ENCODE data around the gene CLASP1. TPM values are rescaled to one million over a fixed set of nuclear protein-coding genes. Genes with fewer than 3 reads are reported as not detected.

Gene CLASP1
- total and polyA plus RNA-seq, 2 donors (not counting 3 experiments of a cell fraction or from before 2014, with no cell fraction given), result 10.0 to 57.9 TPM

DNA sequence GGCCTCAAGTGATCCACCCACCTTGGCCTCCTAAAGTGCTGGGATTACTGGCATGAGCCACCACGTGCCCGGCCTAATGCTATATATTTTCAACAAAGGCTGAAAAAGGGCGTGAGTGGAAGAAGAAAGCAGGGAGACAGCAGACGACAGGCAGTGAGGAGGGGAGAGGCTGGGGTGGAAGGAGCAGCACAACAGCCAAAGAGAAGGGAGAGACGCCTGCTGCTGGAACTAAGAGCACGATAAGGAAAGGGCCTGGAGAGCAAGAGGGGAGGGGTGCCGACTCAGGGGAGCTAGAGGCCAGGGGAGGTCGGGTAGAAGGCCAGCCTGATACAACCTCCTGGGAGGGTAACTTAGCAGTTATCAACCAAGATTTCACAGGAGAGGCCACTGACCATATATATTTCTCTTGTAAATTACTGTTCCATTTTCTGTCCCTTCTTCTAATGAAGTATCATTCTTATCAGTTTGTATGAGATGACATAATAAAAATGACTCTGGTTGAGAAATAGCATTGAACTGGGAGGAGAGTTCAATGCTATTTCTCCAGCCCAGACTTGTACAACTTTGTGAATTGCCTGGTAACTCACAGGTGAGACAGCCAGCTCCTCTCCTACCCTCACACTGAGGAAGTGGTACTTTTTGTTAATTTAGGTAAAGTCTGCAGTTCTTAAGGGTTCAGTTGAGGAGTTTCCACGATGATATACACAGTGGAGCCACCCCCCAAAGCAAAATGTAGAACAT lies 124.4 kb downstream of the CLASP1 start:
- no peak overlapping the region for H2AFZ ChIP-seq (ENCODE audit: low read depth, low read length)
- TF ChIP-seq EZH2 (IDR thresholded peaks at IDR 0.05; ENCODE audit: borderline replicate concordance, low read depth, low read length, severe bottlenecking), result no peak
- TF ChIP-seq, protein P1, sequence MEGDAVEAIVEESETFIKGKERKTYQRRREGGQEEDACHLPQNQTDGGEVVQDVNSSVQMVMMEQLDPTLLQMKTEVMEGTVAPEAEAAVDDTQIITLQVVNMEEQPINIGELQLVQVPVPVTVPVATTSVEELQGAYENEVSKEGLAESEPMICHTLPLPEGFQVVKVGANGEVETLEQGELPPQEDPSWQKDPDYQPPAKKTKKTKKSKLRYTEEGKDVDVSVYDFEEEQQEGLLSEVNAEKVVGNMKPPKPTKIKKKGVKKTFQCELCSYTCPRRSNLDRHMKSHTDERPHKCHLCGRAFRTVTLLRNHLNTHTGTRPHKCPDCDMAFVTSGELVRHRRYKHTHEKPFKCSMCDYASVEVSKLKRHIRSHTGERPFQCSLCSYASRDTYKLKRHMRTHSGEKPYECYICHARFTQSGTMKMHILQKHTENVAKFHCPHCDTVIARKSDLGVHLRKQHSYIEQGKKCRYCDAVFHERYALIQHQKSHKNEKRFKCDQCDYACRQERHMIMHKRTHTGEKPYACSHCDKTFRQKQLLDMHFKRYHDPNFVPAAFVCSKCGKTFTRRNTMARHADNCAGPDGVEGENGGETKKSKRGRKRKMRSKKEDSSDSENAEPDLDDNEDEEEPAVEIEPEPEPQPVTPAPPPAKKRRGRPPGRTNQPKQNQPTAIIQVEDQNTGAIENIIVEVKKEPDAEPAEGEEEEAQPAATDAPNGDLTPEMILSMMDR (IDR thresholded peaks at IDR 0.05; ENCODE audit: extremely low read depth in 1 of 2, insufficient read depth in 1 of 2, low read depth in 1 of 2, low read length in 2 of 2), result no peak
- TF ChIP-seq GATA2 (IDR thresholded peaks at IDR 0.05; ENCODE audit: insufficient read depth, insufficient read length, low read depth, low read length), result no peak
- TF ChIP-seq JUN (IDR thresholded peaks at IDR 0.05; ENCODE audit: borderline replicate concordance, insufficient read depth, insufficient read length, low read depth), result no peak
- TF ChIP-seq POLR2A (IDR thresholded peaks at IDR 0.05; ENCODE audit: low read depth, low read length), result no peak
- TF ChIP-seq, protein P2, sequence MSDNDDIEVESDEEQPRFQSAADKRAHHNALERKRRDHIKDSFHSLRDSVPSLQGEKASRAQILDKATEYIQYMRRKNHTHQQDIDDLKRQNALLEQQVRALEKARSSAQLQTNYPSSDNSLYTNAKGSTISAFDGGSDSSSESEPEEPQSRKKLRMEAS (IDR thresholded peaks at IDR 0.05; ENCODE audit: insufficient read depth, insufficient read length), result no peak
- TF ChIP-seq POLR2AphosphoS5 (IDR thresholded peaks at IDR 0.05; ENCODE audit: insufficient read depth, low read depth, low read length), result no peak
- TF ChIP-seq MYC (IDR thresholded peaks at IDR 0.05; ENCODE audit: low read depth, low read length), result no peak
- no peak for TF ChIP-seq FOS (IDR thresholded peaks at IDR 0.05; ENCODE audit: borderline replicate concordance, insufficient read depth, low read length)
- no peaks in the 10 kb centered on the region for H3K27me3 ChIP-seq (ENCODE audit: control insufficient read depth in 2 of 2, insufficient read depth in 2 of 2, low read length in 2 of 2)
- H3K4me2 ChIP-seq (ENCODE audit: insufficient read depth, low read length), result no peak overlapping the region
- BruUV-seq (replicated peaks), result no TSS peak
- no peaks in the 10 kb centered on the region for H4K20me1 ChIP-seq (replicated peaks; ENCODE audit: control insufficient read depth, extremely low read depth, insufficient read depth, low read length)
- H3K9me3 ChIP-seq (replicated peaks; ENCODE audit: control insufficient read depth, insufficient read depth, low read length), result no peaks in the 10 kb centered on the region
- dilution Hi-C loops (cut with MboI; ENCODE audit: extremely low pct_ligation_motif_present, low sequenced_read_pairs), result no loop called here
- no peak overlapping the region for H3K27ac ChIP-seq (ENCODE audit: insufficient read depth, low read depth, low read length)
- H3K4me1 ChIP-seq (ENCODE audit: control insufficient read depth, extremely low read depth, insufficient read depth, low read length), result peaks cover 8% of the 10 kb centered on the region
- H3K9me1 ChIP-seq (replicated peaks; ENCODE audit: control insufficient read depth, extremely low read depth, insufficient read depth, low read length), result no peaks in the 10 kb centered on the region
- POLR2A ChIA-PET, result no interaction called here
- peaks cover 24% of the 10 kb centered on the region for H3K79me2 ChIP-seq (ENCODE audit: control insufficient read depth, insufficient read depth, low read length)
- CTCF ChIA-PET, result no interaction called here
- no peak overlapping the region for H3K9ac ChIP-seq (replicated peaks; ENCODE audit: extremely low read depth, insufficient read depth, low read length)
- DNase-seq (ENCODE audit: low read depth, low spot score) (no peak), FAIRE-seq (no peak)
- H3K4me3 ChIP-seq (replicated peaks in 1 of 3; ENCODE audit: insufficient read depth in 1 of 3, low read depth in 1 of 3, low read length in 3 of 3), result no peak overlapping the region
- intact Hi-C loops (cut with micrococcal nuclease), result no loop called here
- H3K36me3 ChIP-seq (ENCODE audit: control insufficient read depth in 2 of 2, extremely low read depth in 1 of 2, insufficient read depth in 2 of 2, low read length in 2 of 2), result peaks cover 3 to 6% of the 10 kb centered on the region in 2 experiments

All from endothelial cell of umbilical vein (primary cell).